Measurements from ENCODE around the gene KCNJ18.
A peak's percentile ranks its signal among the peaks of the same experiment; 100 is the strongest.
"Not testable (repeated sequence)": the region's sequence is repeated elsewhere in the genome, so short reads cannot be mapped to it uniquely, and the experiment has no call there.

KCNJ18 gene

GRCh38 chr17:21739485-21739884, 47.2 kb downstream of the KCNJ18 start:
- not testable (repeated sequence) for H3K4me1 Mint-ChIP-seq; H3K36me3 Mint-ChIP-seq (ENCODE audit: insufficient read depth); H3K27me3 Mint-ChIP-seq; DNase-seq (ENCODE audit: low spot score in 2 of 2); H3K9me3 Mint-ChIP-seq; H3K4me3 Mint-ChIP-seq; H3K27ac Mint-ChIP-seq (ENCODE audit: low read depth)
- ATAC-seq (replicated peaks; ENCODE audit: extremely low read depth, poor library complexity, severe bottlenecking), result peak; percentile 62

GRCh38 chr17:21740836-21741235, 48.5 kb downstream of the KCNJ18 start:
- not testable (repeated sequence) for H3K9me3 Mint-ChIP-seq; H3K4me1 Mint-ChIP-seq; H3K36me3 Mint-ChIP-seq (ENCODE audit: insufficient read depth); DNase-seq (ENCODE audit: low spot score in 2 of 2); H3K4me3 Mint-ChIP-seq; H3K27ac Mint-ChIP-seq (ENCODE audit: low read depth); H3K27me3 Mint-ChIP-seq; ATAC-seq (replicated peaks; ENCODE audit: extremely low read depth, poor library complexity, severe bottlenecking)

GRCh38 chr17:21741520-21741919, 49.2 kb downstream of the KCNJ18 start:
- not testable (repeated sequence) for H3K4me3 Mint-ChIP-seq; H3K27ac Mint-ChIP-seq (ENCODE audit: low read depth); DNase-seq (ENCODE audit: low spot score in 2 of 2); H3K4me1 Mint-ChIP-seq; H3K9me3 Mint-ChIP-seq; ATAC-seq (replicated peaks; ENCODE audit: extremely low read depth, poor library complexity, severe bottlenecking); H3K36me3 Mint-ChIP-seq (ENCODE audit: insufficient read depth); H3K27me3 Mint-ChIP-seq

- H3K27me3 Mint-ChIP-seq, result no peaks in the 10 kb centered on the region
- peaks cover 4% of the 10 kb centered on the region for H3K9me3 Mint-ChIP-seq
- ATAC-seq (replicated peaks; ENCODE audit: extremely low read depth, poor library complexity, severe bottlenecking) (no peak), DNase-seq (ENCODE audit: low spot score in 2 of 2) (no peak)
- H3K4me1 Mint-ChIP-seq, result no peaks in the 10 kb centered on the region
- no peak overlapping the region for H3K27ac Mint-ChIP-seq (ENCODE audit: low read depth)
- no peak overlapping the region for H3K4me3 Mint-ChIP-seq
- H3K36me3 Mint-ChIP-seq (ENCODE audit: insufficient read depth), result peaks cover 2% of the 10 kb centered on the region
These were observed 50.0 kb downstream of the KCNJ18 start for GRCh38 chr17:21742326-21742725.

GRCh38 chr17:21744151-21744550, 51.8 kb downstream of the KCNJ18 start:
- H3K4me1 Mint-ChIP-seq; H3K9me3 Mint-ChIP-seq; H3K27me3 Mint-ChIP-seq; ATAC-seq (replicated peaks; ENCODE audit: extremely low read depth, poor library complexity, severe bottlenecking); H3K4me3 Mint-ChIP-seq; H3K27ac Mint-ChIP-seq (ENCODE audit: low read depth); DNase-seq (ENCODE audit: low spot score in 2 of 2); H3K36me3 Mint-ChIP-seq (ENCODE audit: insufficient read depth): not testable (repeated sequence)

GRCh38 chr17:21744621-21745020, 52.3 kb downstream of the KCNJ18 start:
- H3K36me3 Mint-ChIP-seq (ENCODE audit: insufficient read depth); DNase-seq (ENCODE audit: low spot score in 2 of 2); ATAC-seq (replicated peaks; ENCODE audit: extremely low read depth, poor library complexity, severe bottlenecking); H3K9me3 Mint-ChIP-seq; H3K4me3 Mint-ChIP-seq; H3K27me3 Mint-ChIP-seq; H3K27ac Mint-ChIP-seq (ENCODE audit: low read depth); H3K4me1 Mint-ChIP-seq: not testable (repeated sequence)

GRCh38 chr17:21745385-21746054, 53.2 kb downstream of the KCNJ18 start:
- H3K9me3 Mint-ChIP-seq; H3K36me3 Mint-ChIP-seq (ENCODE audit: insufficient read depth); ATAC-seq (replicated peaks; ENCODE audit: extremely low read depth, poor library complexity, severe bottlenecking); H3K27me3 Mint-ChIP-seq; H3K27ac Mint-ChIP-seq (ENCODE audit: low read depth); DNase-seq (ENCODE audit: low spot score in 2 of 2); H3K4me3 Mint-ChIP-seq; H3K4me1 Mint-ChIP-seq: not testable (repeated sequence)

GRCh38 chr17:21746415-21746814, 54.1 kb downstream of the KCNJ18 start:
- ATAC-seq (replicated peaks; ENCODE audit: extremely low read depth, poor library complexity, severe bottlenecking); DNase-seq (ENCODE audit: low spot score in 2 of 2); H3K36me3 Mint-ChIP-seq (ENCODE audit: insufficient read depth); H3K4me1 Mint-ChIP-seq; H3K27me3 Mint-ChIP-seq; H3K27ac Mint-ChIP-seq (ENCODE audit: low read depth); H3K4me3 Mint-ChIP-seq: not testable (repeated sequence)
- peaks cover 15% of the 10 kb centered on the region for H3K9me3 Mint-ChIP-seq

GRCh38 chr17:21747195-21747915, 55.0 kb downstream of the KCNJ18 start:
- not testable (repeated sequence) for DNase-seq (ENCODE audit: low spot score in 2 of 2); H3K27ac Mint-ChIP-seq (ENCODE audit: low read depth); H3K4me3 Mint-ChIP-seq; H3K27me3 Mint-ChIP-seq; ATAC-seq (replicated peaks; ENCODE audit: extremely low read depth, poor library complexity, severe bottlenecking); H3K36me3 Mint-ChIP-seq (ENCODE audit: insufficient read depth); H3K4me1 Mint-ChIP-seq
- peaks cover 15% of the 10 kb centered on the region for H3K9me3 Mint-ChIP-seq

GRCh38 chr17:21748686-21749085, 56.4 kb downstream of the KCNJ18 start:
- peaks cover 15% of the 10 kb centered on the region for H3K9me3 Mint-ChIP-seq
- not testable (repeated sequence) for H3K4me3 Mint-ChIP-seq; DNase-seq (ENCODE audit: low spot score in 2 of 2); H3K27me3 Mint-ChIP-seq; H3K27ac Mint-ChIP-seq (ENCODE audit: low read depth); H3K36me3 Mint-ChIP-seq (ENCODE audit: insufficient read depth); H3K4me1 Mint-ChIP-seq; ATAC-seq (replicated peaks; ENCODE audit: extremely low read depth, poor library complexity, severe bottlenecking)

GRCh38 chr17:21749696-21750531, 57.6 kb downstream of the KCNJ18 start:
- not testable (repeated sequence) for H3K27ac Mint-ChIP-seq (ENCODE audit: low read depth); DNase-seq (ENCODE audit: low spot score in 2 of 2); H3K36me3 Mint-ChIP-seq (ENCODE audit: insufficient read depth)

GRCh38 chr17:21751111-21751510, 58.8 kb downstream of the KCNJ18 start:
- not testable (repeated sequence) for H3K27ac Mint-ChIP-seq (ENCODE audit: low read depth); DNase-seq (ENCODE audit: low spot score in 2 of 2); ATAC-seq (replicated peaks; ENCODE audit: extremely low read depth, poor library complexity, severe bottlenecking); H3K36me3 Mint-ChIP-seq (ENCODE audit: insufficient read depth); H3K27me3 Mint-ChIP-seq; H3K4me1 Mint-ChIP-seq; H3K4me3 Mint-ChIP-seq
- peaks cover 15% of the 10 kb centered on the region for H3K9me3 Mint-ChIP-seq

More at GRCh38 chr17:21749696-21750531, 57.6 kb downstream of the KCNJ18 start:
- not testable (repeated sequence) for H3K4me3 Mint-ChIP-seq; H3K4me1 Mint-ChIP-seq; H3K27me3 Mint-ChIP-seq; ATAC-seq (replicated peaks; ENCODE audit: extremely low read depth, poor library complexity, severe bottlenecking)
- peaks cover 15% of the 10 kb centered on the region for H3K9me3 Mint-ChIP-seq

Measured in central memory CD8-positive, alpha-beta T cell (primary cell).